OCI-LY1 (cell line): ENCODE results near the gene NDUFAF2.

Experiments used
- CTCF ChIP-seq: fragments of 200-600 bp; sonication (generic), shearing (Covaris generic); IDR thresholded peaks from 2 replicates; pipeline ENCODE4 v1.5.1; 2017; ENCODE audit warnings: mild to moderate bottlenecking, antibody characterized with exemption, low read length, moderate library complexity, mixed read lengths
- EZH2 ChIP-seq: fragments of 200-600 bp; sonication (generic), shearing (Covaris generic); IDR thresholded peaks from 2 replicates; pipeline ENCODE4 v1.8.0; 2017; ENCODE audit warnings: borderline replicate concordance, mixed run types, mild to moderate bottlenecking, antibody characterized with exemption, low read length, moderate library complexity, mixed read lengths

GRCh38 chr5:61202213-61202612 is 257.2 kb downstream of the NDUFAF2 start:
- TF ChIP-seq EZH2 (no peak), CTCF (no peak)
